Renal cortex interstitium (tissue), 11 donors: ENCODE data around the gene SOD1. TPM values are rescaled to one million over a fixed set of nuclear protein-coding genes. Genes with fewer than 3 reads are reported as not detected.
"Not testable (repeated sequence)": the region's sequence is repeated elsewhere in the genome, so short reads cannot be mapped to it uniquely, and the experiment has no call there.

Experiments used
- DNase-seq, 11 donors: peaks; one replicate each; pipeline ENCODE4 v3.0.0-alpha.2; 2013; ENCODE audit warnings: low read depth in 9 of 11, low spot score in 4 of 11; ENCODE audit errors: extremely low read depth in 1 of 11
- polyA plus RNA-seq, 3 donors: library from polyadenylated mRNA; unstranded; fragments of 120-200 nt; gene quantifications; one replicate each; pipeline ENCODE4 v1.2.1, GENCODE V29; 2013; ENCODE audit not compliant: insufficient read length in 3 of 3

The SOD1 gene
- polyA plus RNA-seq, 3 donors: 252 to 276 (median 255) TPM

DNA sequence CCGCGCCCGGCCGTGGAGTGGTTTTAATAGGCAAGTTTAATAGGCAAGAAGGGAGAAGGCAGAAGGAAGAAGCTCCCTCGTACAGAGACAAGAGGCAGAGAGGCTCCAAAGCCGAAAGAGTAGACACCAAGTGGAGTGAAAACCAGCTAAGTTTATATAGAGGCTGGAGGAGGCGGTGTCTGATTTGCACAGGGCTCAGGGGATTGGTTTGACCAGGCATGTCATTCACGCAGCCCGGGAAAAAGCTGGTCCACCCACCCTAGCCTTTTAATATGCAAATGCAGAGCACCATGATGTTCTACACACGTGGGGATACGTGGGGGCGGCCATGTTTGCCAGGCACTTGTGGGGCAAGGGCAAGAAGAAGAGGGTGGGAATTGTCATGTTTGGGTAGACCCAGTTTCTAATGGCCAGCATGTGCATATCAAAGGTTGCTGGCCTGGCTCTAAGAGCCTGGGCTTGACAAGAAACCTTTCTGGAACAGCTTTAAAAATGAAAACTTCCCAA is 18.0 kb upstream of the SOD1 start:
- DNase-seq: no peak

DNA sequence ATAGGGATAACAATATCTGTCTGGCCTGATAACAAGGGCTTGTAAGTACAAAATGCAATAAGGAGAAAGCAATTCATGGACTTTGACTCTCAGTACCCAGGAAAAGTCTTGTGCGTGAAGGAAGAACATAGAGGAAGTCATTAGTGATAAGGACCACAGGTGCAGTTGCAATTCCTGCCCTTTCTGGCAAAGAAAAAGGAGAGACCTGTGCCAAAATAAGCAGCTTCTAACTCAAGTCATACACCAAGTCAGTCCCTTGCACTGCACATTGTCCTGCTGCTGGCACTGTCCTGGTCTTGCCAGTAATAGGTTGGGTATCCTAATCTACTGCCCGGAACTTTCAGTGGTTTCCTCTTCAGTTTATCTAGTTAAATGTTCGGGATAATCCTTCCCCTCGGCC is 14.8 kb upstream of the SOD1 start:
- DNase-seq: no peak

DNA sequence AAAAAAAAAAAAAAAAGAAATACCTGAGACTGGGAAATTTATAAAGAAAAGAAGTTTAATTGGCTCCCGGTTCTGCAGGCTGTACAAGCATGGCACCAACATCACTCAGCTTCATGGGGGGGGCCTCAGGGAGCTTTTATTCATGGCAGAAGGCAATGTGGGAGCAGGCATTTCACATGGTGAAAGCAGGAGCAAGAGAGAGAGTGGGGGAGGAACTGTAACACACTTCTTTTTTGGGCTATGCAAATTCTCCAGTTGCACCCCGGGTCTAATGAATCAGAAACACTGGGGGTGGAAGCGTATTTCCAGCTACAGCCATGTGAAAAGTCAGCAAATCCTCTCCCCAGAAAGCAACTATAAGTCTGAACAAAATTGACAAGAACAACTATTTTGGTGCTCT is 11.8 kb upstream of the SOD1 start:
- DNase-seq: no peak

DNA sequence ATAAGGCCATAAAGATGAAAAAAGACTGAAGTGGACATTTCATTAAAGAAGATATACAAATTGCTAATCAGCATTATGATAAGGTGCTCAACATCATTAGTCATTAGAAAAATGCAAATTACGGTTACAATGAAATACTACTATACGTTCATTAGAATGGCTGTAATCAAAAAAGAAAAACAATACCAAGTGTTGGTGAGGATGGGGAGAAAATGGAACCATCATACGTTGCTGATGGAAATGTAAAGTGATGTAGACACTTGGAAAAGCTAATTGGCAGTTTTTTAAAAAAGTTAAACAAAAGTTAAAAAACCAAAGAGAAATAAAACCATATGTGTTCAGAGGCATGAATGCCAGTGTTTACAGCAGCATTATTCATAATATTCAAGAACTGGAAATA is 8.6 kb upstream of the SOD1 start:
- no peak for DNase-seq

DNA sequence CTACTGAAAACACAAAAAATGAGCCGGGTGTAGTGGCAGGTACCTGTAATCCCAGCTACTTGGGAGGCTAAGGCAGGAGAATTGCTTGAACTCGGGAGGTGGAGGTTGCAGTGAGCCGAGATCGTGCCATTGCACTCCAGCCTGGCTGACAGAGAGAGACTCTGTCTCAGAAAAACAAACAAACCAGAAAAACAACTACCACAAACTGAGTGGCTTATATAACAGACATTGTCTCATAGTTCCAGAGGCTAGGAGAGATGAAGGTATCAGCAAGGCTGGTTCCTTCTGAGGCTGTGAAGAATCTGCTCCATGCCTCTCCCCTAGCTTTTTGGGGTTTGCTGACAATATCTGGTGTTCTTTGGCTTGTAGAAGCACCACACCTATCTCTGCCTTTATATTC is 8.0 kb upstream of the SOD1 start:
- not testable (repeated sequence) for DNase-seq

DNA sequence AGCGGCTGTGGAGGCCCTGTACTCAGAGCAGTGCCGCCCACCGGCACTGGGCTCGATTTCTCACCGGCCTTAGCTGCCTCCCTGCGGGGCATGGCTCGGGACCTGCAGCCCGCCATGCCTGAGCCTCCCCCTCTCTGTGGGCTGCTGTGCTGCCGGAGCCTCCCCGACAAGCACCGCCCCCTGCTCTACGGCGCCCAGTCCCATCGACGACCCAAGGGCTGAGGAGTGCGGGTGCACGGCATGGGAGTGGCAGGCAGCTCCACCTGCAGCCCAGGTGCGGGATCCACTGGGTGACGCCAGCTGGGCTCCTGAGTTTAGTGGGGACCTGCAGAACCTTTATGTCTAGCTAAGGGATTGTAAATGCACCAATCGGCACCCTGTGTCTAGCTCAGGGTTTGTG is 5.2 kb upstream of the SOD1 start:
- DNase-seq: no peak

DNA sequence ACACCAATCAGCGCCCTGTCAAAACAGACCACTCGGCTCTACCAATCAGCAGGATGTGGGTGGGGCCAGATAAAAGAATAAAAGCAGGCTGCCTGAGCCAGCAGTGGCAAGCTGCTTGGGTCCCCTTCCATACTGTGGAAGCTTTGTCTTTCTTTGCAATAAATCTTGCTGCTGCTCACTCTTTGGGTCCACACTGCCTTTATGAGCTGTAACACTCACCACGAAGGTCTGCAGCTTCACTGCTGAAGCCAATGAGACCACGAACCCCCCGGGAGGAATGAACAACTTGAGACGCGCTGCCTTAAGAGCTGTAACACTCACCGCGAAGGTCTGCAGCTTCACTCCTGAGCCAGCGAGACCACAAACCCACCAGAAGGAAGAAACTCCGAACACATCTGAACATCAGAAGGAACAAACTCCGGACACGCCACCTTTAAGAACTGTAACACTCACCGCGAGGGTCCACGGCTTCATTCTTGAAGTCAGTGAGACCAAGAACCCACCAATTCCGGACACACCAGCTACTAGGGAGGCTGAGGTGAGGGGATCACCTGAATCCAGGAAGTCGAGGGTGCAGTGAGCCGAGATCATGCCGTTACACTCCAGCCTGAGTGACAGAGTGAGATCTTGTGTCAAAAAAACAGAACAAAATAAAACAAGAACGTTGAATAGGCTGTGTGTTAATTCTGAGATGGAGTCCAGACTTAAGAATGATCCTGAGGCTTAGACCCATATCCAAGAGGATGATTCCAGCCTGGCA is 4.5 kb upstream of the SOD1 start:
- DNase-seq: not testable (repeated sequence)

DNA sequence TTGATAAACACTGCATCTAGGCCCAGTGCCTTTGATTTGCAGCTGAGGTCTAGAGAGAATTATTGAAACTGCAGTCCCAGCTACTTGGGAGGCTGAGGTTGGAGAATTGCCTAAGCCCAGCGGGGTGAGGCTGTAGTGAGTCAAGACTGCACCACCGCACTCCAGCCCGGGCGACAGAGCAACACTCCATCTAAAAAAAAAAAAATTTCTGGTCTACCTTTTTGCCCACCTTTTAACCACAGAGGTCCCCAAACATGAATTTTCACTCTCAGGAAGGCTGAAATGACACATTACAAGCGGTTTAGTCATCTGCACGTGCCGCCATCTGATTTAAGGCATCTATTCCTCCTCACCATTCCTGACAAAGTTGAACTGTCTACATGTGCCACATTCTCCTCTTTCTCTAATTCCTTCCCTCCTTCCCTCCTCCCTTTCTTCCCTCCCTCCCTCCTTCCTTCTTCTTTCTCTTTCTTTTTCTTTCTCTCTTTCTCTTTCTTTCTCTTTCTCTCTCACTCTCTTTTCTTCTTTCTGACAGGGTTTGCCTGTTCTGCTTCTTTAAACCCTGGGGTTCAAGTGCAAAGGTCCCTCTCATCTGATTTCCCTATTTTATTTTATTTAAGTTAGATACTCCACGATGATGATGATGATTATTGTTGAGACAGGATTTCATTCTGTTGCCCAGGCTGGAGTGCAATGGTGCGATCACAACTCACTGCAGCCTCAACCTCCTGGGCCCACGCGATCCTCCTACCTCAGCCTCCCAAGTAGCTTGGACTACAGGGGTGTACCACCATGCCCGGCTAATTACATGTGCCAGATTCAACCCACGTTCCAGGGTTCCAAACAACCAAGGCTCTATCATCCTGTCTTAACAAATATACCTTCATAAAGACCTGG is 3.0 kb upstream of the SOD1 start:
- DNase-seq: no peak

DNA sequence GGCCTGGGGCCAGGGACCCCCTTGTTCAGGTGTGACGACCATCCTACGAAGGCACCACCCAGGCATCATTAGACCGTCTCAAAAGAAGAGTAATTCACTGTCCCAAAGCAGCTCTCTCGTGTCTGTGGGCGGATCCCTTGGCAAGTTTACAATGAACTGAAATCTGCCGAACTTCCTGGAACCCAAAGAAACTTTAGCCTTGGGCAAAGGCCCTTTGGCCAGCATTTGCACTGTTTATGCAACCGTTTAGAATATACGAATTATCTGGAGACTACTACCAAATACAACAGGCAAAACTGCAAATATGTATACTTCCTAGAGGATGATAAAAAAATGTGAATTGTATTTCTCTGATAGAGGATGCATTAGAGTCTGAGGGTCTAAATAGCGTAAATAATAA is 1.4 kb upstream of the SOD1 start:
- DNase-seq: no peak

DNA sequence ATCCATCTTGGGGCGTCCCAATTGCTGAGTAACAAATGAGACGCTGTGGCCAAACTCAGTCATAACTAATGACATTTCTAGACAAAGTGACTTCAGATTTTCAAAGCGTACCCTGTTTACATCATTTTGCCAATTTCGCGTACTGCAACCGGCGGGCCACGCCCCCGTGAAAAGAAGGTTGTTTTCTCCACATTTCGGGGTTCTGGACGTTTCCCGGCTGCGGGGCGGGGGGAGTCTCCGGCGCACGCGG is 282 bp upstream of the SOD1 start:
- no peak for DNase-seq

DNA sequence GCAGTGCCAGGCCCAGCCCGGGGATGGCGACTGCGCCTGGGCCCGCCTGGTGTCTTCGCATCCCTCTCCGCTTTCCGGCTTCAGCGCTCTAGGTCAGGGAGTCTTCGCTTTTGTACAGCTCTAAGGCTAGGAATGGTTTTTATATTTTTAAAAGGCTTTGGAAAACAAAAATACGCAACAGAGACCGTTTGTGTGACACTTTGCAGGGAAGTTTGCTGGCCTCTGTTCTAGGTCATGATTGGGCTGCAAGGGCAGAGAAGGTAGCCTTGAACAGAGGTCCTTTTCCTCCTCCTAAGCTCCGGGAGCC is 719 bp downstream of the SOD1 start:
- DNase-seq: peak in 4 of 11 donors; percentile 17 to 34 (median 23)

DNA sequence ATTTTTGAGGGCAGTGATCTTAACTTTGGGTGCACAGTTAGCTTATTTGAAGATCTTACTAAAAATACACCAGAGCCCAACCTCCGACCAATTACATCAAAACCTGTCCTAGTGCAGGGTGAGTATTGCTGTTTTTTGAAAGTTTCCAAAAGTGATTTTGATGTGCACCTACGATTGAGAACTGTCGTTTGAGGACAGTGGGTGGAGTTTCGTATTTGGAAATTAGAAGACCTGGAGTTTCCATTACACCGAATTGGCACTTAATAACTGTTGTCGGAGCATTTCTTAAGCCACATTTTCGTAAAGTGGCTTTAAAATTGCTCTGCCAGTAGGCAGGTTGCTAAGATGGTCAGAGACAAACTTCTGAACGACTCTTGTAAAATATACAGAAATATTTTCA is 1.1 kb downstream of the SOD1 start:
- DNase-seq: no peak

DNA sequence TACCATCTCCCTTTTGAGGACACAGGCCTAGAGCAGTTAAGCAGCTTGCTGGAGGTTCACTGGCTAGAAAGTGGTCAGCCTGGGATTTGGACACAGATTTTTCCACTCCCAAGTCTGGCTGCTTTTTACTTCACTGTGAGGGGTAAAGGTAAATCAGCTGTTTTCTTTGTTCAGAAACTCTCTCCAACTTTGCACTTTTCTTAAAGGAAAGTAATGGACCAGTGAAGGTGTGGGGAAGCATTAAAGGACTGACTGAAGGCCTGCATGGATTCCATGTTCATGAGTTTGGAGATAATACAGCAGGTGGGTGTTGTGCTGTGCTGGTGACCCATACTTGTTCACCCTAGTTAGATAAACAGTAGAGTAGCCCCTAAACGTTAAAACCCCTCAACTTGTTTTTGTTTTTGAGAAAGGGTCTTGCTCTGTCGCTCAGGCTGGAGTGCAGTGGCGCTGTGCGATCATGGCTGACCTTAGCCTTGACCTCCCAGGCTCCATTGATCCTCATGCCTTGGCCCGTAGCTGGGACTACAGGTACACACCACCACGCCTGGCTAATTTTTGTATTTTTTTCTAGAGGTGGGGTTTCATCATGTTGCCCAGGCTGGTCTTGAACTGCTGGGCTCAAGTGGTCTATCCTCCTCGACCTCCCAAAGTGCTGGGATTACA is 4.2 kb downstream of the SOD1 start:
- DNase-seq: no peak

DNA sequence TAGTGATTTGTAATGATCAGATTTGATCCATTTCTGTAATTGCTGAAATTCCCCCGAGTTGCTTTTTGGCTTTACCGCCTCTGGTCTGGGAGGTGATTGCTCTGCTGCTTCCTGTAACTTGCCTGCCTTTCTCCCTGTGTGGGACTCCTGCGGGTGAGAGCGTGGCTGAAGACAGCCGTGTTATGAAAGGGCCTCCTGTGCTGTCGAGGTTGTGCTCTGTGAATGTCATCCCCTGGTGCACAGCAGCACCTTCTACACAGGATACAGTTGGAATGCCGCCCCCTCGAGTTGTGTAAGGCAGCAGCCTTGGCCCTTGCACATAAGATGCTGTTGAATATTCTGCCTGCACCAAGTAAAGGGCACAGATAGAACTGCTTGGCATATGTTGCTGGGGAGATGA is 5.9 kb downstream of the SOD1 start:
- no peak for DNase-seq

DNA sequence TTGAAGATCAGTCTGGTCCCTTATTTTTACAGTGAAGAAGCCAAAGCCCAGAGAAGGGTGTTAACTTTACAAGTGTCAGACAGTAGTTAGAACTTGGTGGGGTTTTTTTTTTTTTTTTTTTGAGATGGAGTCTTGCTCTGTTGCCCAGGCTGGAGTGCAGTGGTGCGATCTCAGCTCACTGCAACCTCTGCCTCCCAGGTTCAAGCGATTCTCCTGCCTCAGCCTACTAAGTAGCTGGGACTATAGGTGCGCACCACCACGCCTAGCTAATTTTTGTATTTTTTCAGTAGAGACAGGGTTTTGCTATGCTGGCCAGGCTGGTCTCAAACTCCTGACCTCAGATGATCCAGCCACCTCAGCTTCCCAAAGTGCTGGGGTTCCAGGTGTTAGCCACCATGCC is 6.4 kb downstream of the SOD1 start:
- not testable (repeated sequence) for DNase-seq

DNA sequence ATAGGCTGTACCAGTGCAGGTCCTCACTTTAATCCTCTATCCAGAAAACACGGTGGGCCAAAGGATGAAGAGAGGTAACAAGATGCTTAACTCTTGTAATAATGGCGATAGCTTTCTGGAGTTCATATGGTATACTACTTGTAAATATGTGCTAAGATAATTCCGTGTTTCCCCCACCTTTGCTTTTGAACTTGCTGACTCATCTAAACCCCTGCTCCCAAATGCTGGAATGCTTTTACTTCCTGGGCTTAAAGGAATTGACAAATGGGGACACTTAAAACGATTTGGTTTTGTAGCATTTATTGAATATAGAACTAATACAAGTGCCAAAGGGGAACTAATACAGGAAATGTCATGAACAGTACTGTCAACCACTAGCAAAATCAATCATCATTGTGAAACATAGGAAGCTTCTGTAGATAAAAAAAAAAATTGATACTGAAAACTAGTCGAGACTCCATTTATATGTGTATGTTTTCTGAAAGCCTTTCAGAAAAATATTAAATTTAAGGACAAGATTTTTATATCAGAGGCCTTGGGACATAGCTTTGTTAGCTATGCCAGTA is 7.0 kb downstream of the SOD1 start:
- DNase-seq: no peak

DNA sequence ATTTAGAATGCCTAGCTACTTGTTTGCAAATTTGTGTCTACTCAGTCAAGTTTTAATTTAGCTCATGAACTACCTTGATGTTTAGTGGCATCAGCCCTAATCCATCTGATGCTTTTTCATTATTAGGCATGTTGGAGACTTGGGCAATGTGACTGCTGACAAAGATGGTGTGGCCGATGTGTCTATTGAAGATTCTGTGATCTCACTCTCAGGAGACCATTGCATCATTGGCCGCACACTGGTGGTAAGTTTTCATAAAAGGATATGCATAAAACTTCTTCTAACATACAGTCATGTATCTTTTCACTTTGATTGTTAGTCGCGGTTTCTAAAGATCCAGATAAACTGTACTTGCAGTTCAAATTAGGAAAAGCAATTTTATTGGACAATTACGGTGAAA is 7.6 kb downstream of the SOD1 start:
- no peak for DNase-seq

DNA sequence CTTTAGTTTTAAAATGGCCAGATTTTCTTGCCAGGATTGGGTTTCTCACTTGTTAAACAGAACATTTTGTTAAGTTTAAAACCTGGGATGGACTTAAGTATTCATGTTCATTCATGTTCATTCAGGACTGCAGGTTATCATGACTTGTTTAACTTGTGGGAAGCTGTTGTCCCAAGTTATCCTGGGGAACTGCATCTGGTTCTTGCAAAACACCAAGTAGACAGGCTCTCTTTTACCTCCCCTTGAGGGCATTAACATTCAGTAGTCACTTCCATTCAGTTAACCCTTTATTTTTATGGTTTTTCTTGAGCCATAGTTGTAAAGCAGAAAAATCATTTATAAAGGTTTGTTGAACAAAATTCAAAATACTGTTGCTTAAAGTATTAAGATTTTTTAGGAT is 8.1 kb downstream of the SOD1 start:
- DNase-seq: no peak

DNA sequence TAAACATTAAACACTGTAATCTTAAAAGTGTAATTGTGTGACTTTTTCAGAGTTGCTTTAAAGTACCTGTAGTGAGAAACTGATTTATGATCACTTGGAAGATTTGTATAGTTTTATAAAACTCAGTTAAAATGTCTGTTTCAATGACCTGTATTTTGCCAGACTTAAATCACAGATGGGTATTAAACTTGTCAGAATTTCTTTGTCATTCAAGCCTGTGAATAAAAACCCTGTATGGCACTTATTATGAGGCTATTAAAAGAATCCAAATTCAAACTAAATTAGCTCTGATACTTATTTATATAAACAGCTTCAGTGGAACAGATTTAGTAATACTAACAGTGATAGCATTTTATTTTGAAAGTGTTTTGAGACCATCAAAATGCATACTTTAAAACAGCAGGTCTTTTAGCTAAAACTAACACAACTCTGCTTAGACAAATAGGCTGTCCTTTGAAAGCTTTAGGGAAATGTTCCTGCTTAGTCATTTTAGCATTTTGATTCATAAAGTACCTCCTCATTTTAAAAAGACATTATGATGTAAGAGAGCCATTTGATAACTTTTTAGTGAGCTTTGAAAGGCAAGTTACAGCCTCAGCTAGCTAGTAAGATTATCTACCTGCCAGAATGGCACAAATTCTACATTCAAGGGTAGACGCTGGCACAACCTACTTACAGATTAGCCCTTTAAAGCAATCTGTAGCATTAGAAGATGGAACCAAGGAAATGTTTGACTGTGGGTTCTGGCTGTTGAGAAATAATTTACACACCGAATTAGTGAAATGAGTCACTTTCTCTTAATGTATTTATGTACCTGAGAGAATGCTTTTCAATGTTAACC is 9.4 kb downstream of the SOD1 start:
- no peak for DNase-seq
